CD14-positive monocyte (primary cell): ENCODE results near the gene IQCN. TPM values are rescaled to one million over a fixed set of nuclear protein-coding genes. Genes with fewer than 3 reads are reported as not detected.

Experiments
- DNase-seq, 3 donors: peaks; one replicate each; pipeline ENCODE4 v3.0.0-alpha.2; 2011 to 2022
- H2AFZ ChIP-seq: 2 replicates; pipeline ENCODE4 v1.6.0; 2012; ENCODE audit warnings: mild to moderate bottlenecking, low read depth, low read length, inconsistent platforms; ENCODE audit not compliant: insufficient read depth, poor library complexity, severe bottlenecking
- H3K27ac ChIP-seq, 2 donors: 1 replicate in 1 of 2; 2 replicates in 1 of 2; pipeline ENCODE4 v1.5.1; 2012 to 2013; ENCODE audit warnings: low read length in 2 of 2, control low read depth in 1 of 2, inconsistent platforms in 1 of 2, low read depth in 1 of 2, mild to moderate bottlenecking in 1 of 2
- H3K27me3 ChIP-seq, 2 donors: one replicate each; pipeline versions ENCODE4 v1.6.0 to v1.6.1; 2011 to 2013; ENCODE audit warnings: low read length in 2 of 2; ENCODE audit not compliant: control insufficient read depth in 2 of 2, insufficient read depth in 2 of 2
- H3K36me3 ChIP-seq, 2 donors: replicated peaks in 1 of 2; 1 replicate in 1 of 2; 2 replicates in 1 of 2; pipeline versions ENCODE4 v1.5.1 to v1.6.1; 2012 to 2013; ENCODE audit warnings: low read length in 2 of 2, control low read depth in 1 of 2, inconsistent platforms in 1 of 2, mild to moderate bottlenecking in 1 of 2; ENCODE audit not compliant: insufficient read depth in 2 of 2, control insufficient read depth in 1 of 2
- H3K4me1 ChIP-seq, 2 donors: 1 replicate in 1 of 2; 2 replicates in 1 of 2; pipeline versions ENCODE4 v1.5.1 to v1.6.1; 2012 to 2013; ENCODE audit warnings: low read length in 2 of 2, control low read depth in 1 of 2, inconsistent platforms in 1 of 2, mild to moderate bottlenecking in 1 of 2, moderate library complexity in 1 of 2; ENCODE audit not compliant: insufficient read depth in 2 of 2, control insufficient read depth in 1 of 2
- H3K4me2 ChIP-seq: replicated peaks from 2 replicates; pipeline ENCODE3; 2012; ENCODE audit warnings: low read length, moderate library complexity, mild to moderate bottlenecking; ENCODE audit not compliant: poor library complexity, severe bottlenecking; ENCODE audit errors: extremely low read depth
- H3K4me3 ChIP-seq, 3 experiments: fragments of 200-600 bp in 1 of 3; sonication (generic) in 1 of 3; replicated peaks in 1 of 3; 1 replicate in 2 of 3; 2 replicates in 1 of 3; pipeline ENCODE4 v1.5.1; 2011 to 2013; ENCODE audit warnings: low read length in 3 of 3, mild to moderate bottlenecking in 3 of 3, control low read depth in 2 of 3, low read depth in 2 of 3, inconsistent platforms in 1 of 3, moderate library complexity in 1 of 3
- H3K79me2 ChIP-seq: 2 replicates; pipeline ENCODE4 v1.6.0; 2012; ENCODE audit warnings: mild to moderate bottlenecking, control low read depth, inconsistent platforms, low read length, moderate library complexity; ENCODE audit not compliant: insufficient read depth
- H3K9ac ChIP-seq: 2 replicates; pipeline ENCODE4 v1.6.0; 2017; ENCODE audit warnings: low read length, mild to moderate bottlenecking; ENCODE audit not compliant: insufficient read depth, poor library complexity, severe bottlenecking
- H3K9me3 ChIP-seq, 2 donors: replicated peaks in 1 of 2; 1 replicate in 1 of 2; 2 replicates in 1 of 2; pipeline versions ENCODE4 v1.5.1 to v1.6.1; 2012 to 2013; ENCODE audit warnings: low read length in 2 of 2, control low read depth in 1 of 2; ENCODE audit not compliant: control insufficient read depth in 1 of 2, insufficient read depth in 1 of 2
- H4K20me1 ChIP-seq: 2 replicates; pipeline ENCODE4 v1.6.0; 2012; ENCODE audit warnings: mild to moderate bottlenecking, low read length, control low read depth, moderate library complexity; ENCODE audit not compliant: insufficient read depth
- H3K27ac Mint-ChIP-seq, 7 donors: one replicate each; pipeline ENCODE4 v1.8.0; 2020; ENCODE audit warnings: mild to moderate bottlenecking in 7 of 7, mixed read lengths in 7 of 7, moderate library complexity in 6 of 7, inconsistent platforms in 2 of 7
- H3K27me3 Mint-ChIP-seq, 3 donors: one replicate each; pipeline ENCODE4 v1.8.0; 2021 to 2022; ENCODE audit warnings: low read depth in 3 of 3, mild to moderate bottlenecking in 3 of 3, mixed read lengths in 3 of 3, moderate library complexity in 3 of 3, inconsistent platforms in 1 of 3
- H3K36me3 Mint-ChIP-seq, 2 donors: one replicate each; pipeline ENCODE4 v1.8.0; 2020; ENCODE audit warnings: mixed read lengths in 2 of 2, inconsistent platforms in 1 of 2, mild to moderate bottlenecking in 1 of 2
- H3K4me1 Mint-ChIP-seq: one replicate; pipeline ENCODE4 v1.8.0; 2020; ENCODE audit warnings: mild to moderate bottlenecking, mixed read lengths
- H3K4me3 Mint-ChIP-seq, 2 donors: one replicate each; pipeline ENCODE4 v1.8.0; 2020; ENCODE audit warnings: mild to moderate bottlenecking in 2 of 2, mixed read lengths in 2 of 2, moderate library complexity in 1 of 2
- H3K9me3 Mint-ChIP-seq, 7 donors: one replicate each; pipeline ENCODE4 v1.8.0; 2020 to 2022; ENCODE audit warnings: mixed read lengths in 7 of 7, mild to moderate bottlenecking in 6 of 7, moderate library complexity in 6 of 7, inconsistent platforms in 2 of 7
- CTCF ChIP-seq: fragments of 200-600 bp; IDR thresholded peaks from one replicate; pipeline ENCODE4 v1.8.0; 2022; ENCODE audit warnings: antibody characterized with exemption, mild to moderate bottlenecking
- WGBS: methylation state at CpG from one replicate; pipeline ENCODE4 v1.1.5; 2013; ENCODE audit warnings: missing lambda C conversion rate; ENCODE audit not compliant: insufficient coverage; 5-methylcytosine and 5-hydroxymethylcytosine counted together
- intact Hi-C, 2 donors: fragments of 100-400 bp; cut with micrococcal nuclease; formaldehyde crosslinking; loops; one replicate each; pipeline versions ENCODE4 v1.15.0 to v1.15.1; 2023
- polyA plus RNA-seq, 3 donors: library from polyadenylated mRNA; depleted of rRNA in 1 of 3; unstranded in 2 of 3; stranded (reverse) in 1 of 3; fragments of 300-500 nt in 2 of 3; fragments of >200 nt in 1 of 3; fragmentation: Illumina TruSeq in 2 of 3; gene quantifications; 1 replicate in 2 of 3; 2 replicates in 1 of 3; pipeline ENCODE4 v1.2.3, GENCODE V29; 2012 to 2021

Gene IQCN
- polyA plus RNA-seq, 3 donors = 6.9 TPM; not detected in 2

GRCh38 chr19:18253716-18254115, 20.5 kb downstream of the IQCN start:
- H3K27ac Mint-ChIP-seq = peak overlapping the region in 6 of 7 donors; percentile 48 to 89 (median 81)

GRCh38 chr19:18253130-18253529, 21.1 kb downstream of the IQCN start:
- intact Hi-C loops = loop anchor here (2.0 to 10.0 kb wide), 5 partner anchors 140 to 241 kb away; no protein-coding TSS in a partner anchor
- no peak for TF ChIP-seq CTCF
- Histone ChIP-seq H3K9me3 (no peaks in the 10 kb centered on the region), H3K4me1 (peaks cover 20 to 25% of the 10 kb centered on the region in 2 donors), H3K79me2 (no peaks in the 10 kb centered on the region), H3K4me3 (no peak overlapping the region), H3K27me3 (peaks cover 0 to 2% of the 10 kb centered on the region in 2 donors), H2AFZ (no peak overlapping the region), H4K20me1 (no peaks in the 10 kb centered on the region), H3K4me2 (no peak overlapping the region), H3K36me3 (no peaks in the 10 kb centered on the region), H3K27ac (no peak overlapping the region), H3K9ac (no peak overlapping the region)
- Mint-ChIP-seq H3K36me3 (no peaks in the 10 kb centered on the region), H3K4me1 (peaks cover 21% of the 10 kb centered on the region), H3K4me3 (peak overlapping the region in 1 of 2 donors; percentile 39), H3K9me3 (no peaks in the 10 kb centered on the region), H3K27me3 (peaks cover 5 to 27% (median 10%) of the 10 kb centered on the region in 3 donors), H3K27ac (peak overlapping the region in 4 of 7 donors; percentile 14 to 89 (median 57))
- 100% methylated on average over 1 of the region's 4 CpGs for WGBS
- no peak for DNase-seq

More at GRCh38 chr19:18253716-18254115, 20.5 kb downstream of the IQCN start:
- Histone ChIP-seq H3K4me3 (no peak overlapping the region), H3K79me2 (no peaks in the 10 kb centered on the region), H3K36me3 (no peaks in the 10 kb centered on the region), H3K4me1 (peaks cover 20 to 25% of the 10 kb centered on the region in 2 donors), H3K9ac (no peak overlapping the region), H3K27me3 (peaks cover 0 to 2% of the 10 kb centered on the region in 2 donors), H2AFZ (no peak overlapping the region), H3K4me2 (no peak overlapping the region), H3K27ac (peak overlapping the region in 1 of 2 donors; percentile 65), H4K20me1 (no peaks in the 10 kb centered on the region), H3K9me3 (no peaks in the 10 kb centered on the region)
- H3K36me3 Mint-ChIP-seq = no peaks in the 10 kb centered on the region
- intact Hi-C loops = loop anchor here (2.0 to 10.0 kb wide), 5 partner anchors 141 to 241 kb away; no protein-coding TSS in a partner anchor
- 58% methylated on average over 3 of the region's 5 CpGs for WGBS
- peaks cover 3 to 27% (median 10%) of the 10 kb centered on the region in 3 donors for H3K27me3 Mint-ChIP-seq
- peak in 2 of 3 donors; percentile 63 to 81 for DNase-seq
- H3K9me3 Mint-ChIP-seq = no peaks in the 10 kb centered on the region
- peaks cover 21% of the 10 kb centered on the region for H3K4me1 Mint-ChIP-seq
- TF ChIP-seq CTCF = no peak
- H3K4me3 Mint-ChIP-seq = peak overlapping the region in 1 of 2 donors; percentile 39
